ENCODE measurements around the gene MOB4.

Gene MOB4

GRCh38 chr2:197515739-197516392, at the start of gene MOB4:
Gene MOB4, plus strand, starts transcription at chr2:197516066. Its CDS starts 21 bp downstream, at chr2:197516087.
- H3K79me2 ChIP-seq (ENCODE audit: insufficient read depth, low read length), result peaks cover 64% of the 10 kb centered on the region

GRCh38 chr2:197472166-197472565, 43.7 kb upstream of the MOB4 start:
- Histone ChIP-seq H3K9ac (ENCODE audit: low read depth, low read length, poor library complexity, severe bottlenecking) (no peak overlapping the region), H3K4me2 (ENCODE audit: low read depth, low read length, poor library complexity, severe bottlenecking) (no peak overlapping the region), H3K4me3 (ENCODE audit: low read length, poor library complexity, severe bottlenecking) (no peak overlapping the region), H3F3A (ENCODE audit: low read depth) (no peaks in the 10 kb centered on the region), H3K9me3 (ENCODE audit: insufficient read depth, low read depth, low read length) (no peaks in the 10 kb centered on the region), H3K4me1 (ENCODE audit: insufficient read depth, low read length, poor library complexity, severe bottlenecking) (no peaks in the 10 kb centered on the region), H2AFZ (ENCODE audit: low read length) (no peak overlapping the region), H3K36me3 (ENCODE audit: insufficient read depth, low read length) (peaks cover 83% of the 10 kb centered on the region), H4K20me1 (ENCODE audit: insufficient read depth, low read length, poor library complexity, severe bottlenecking) (no peaks in the 10 kb centered on the region), H3K9me2 (replicated peaks; ENCODE audit: low read depth, low read length) (no peaks in the 10 kb centered on the region), H3K79me2 (ENCODE audit: insufficient read depth, low read length) (no peaks in the 10 kb centered on the region), H3K27me3 (ENCODE audit: insufficient read depth, low read length, poor library complexity, severe bottlenecking) (no peaks in the 10 kb centered on the region)
- TF ChIP-seq EZH2phosphoT487 (IDR thresholded peaks at IDR 0.05; ENCODE audit: borderline replicate concordance) (no peak), CTCF (conservative IDR thresholded peaks at IDR 0.05; ENCODE audit: low read length) (no peak)

More at GRCh38 chr2:197515739-197516392, at the start of gene MOB4:
- Histone ChIP-seq H3K36me3 (ENCODE audit: insufficient read depth, low read length) (no peaks in the 10 kb centered on the region), H4K20me1 (ENCODE audit: insufficient read depth, low read length, poor library complexity, severe bottlenecking) (peaks cover 34% of the 10 kb centered on the region), H3K9ac (ENCODE audit: low read depth, low read length, poor library complexity, severe bottlenecking) (peak within 1 kb of the TSS; percentile 92), H3K4me1 (ENCODE audit: insufficient read depth, low read length, poor library complexity, severe bottlenecking) (peaks cover 37% of the 10 kb centered on the region), H3K27me3 (ENCODE audit: insufficient read depth, low read length, poor library complexity, severe bottlenecking) (no peaks in the 10 kb centered on the region), H3F3A (ENCODE audit: low read depth) (no peaks in the 10 kb centered on the region), H3K4me2 (ENCODE audit: low read depth, low read length, poor library complexity, severe bottlenecking) (peak within 1 kb of the TSS; percentile 93), H3K9me3 (ENCODE audit: insufficient read depth, low read depth, low read length) (no peaks in the 10 kb centered on the region), H2AFZ (ENCODE audit: low read length) (peak within 1 kb of the TSS; percentile 91), H3K9me2 (replicated peaks; ENCODE audit: low read depth, low read length) (no peaks in the 10 kb centered on the region), H3K4me3 (ENCODE audit: low read length, poor library complexity, severe bottlenecking) (peak within 1 kb of the TSS; percentile 84)
- TF ChIP-seq EZH2phosphoT487 (IDR thresholded peaks at IDR 0.05; ENCODE audit: borderline replicate concordance) (no peak), CTCF (conservative IDR thresholded peaks at IDR 0.05; ENCODE audit: low read length) (no peak)

GRCh38 chr2:197477797-197478196, 38.1 kb upstream of the MOB4 start:
- Histone ChIP-seq H3K9me3 (ENCODE audit: insufficient read depth, low read depth, low read length) (no peaks in the 10 kb centered on the region), H3K4me3 (ENCODE audit: low read length, poor library complexity, severe bottlenecking) (no peak overlapping the region), H3K4me1 (ENCODE audit: insufficient read depth, low read length, poor library complexity, severe bottlenecking) (no peaks in the 10 kb centered on the region), H3F3A (ENCODE audit: low read depth) (no peaks in the 10 kb centered on the region), H3K27me3 (ENCODE audit: insufficient read depth, low read length, poor library complexity, severe bottlenecking) (no peaks in the 10 kb centered on the region), H3K79me2 (ENCODE audit: insufficient read depth, low read length) (no peaks in the 10 kb centered on the region), H3K36me3 (ENCODE audit: insufficient read depth, low read length) (peaks cover 45% of the 10 kb centered on the region; the same call in 1 of the 2 replicates), H2AFZ (ENCODE audit: low read length) (no peak overlapping the region), H3K9me2 (replicated peaks; ENCODE audit: low read depth, low read length) (no peaks in the 10 kb centered on the region), H3K9ac (ENCODE audit: low read depth, low read length, poor library complexity, severe bottlenecking) (no peak overlapping the region), H4K20me1 (ENCODE audit: insufficient read depth, low read length, poor library complexity, severe bottlenecking) (no peaks in the 10 kb centered on the region), H3K4me2 (ENCODE audit: low read depth, low read length, poor library complexity, severe bottlenecking) (no peak overlapping the region)
- TF ChIP-seq EZH2phosphoT487 (IDR thresholded peaks at IDR 0.05; ENCODE audit: borderline replicate concordance) (no peak), CTCF (conservative IDR thresholded peaks at IDR 0.05; ENCODE audit: low read length) (no peak)

All from Loucy (cell line).